Aorta (tissue), 5 donors: ENCODE data around the gene LDLRAD4. TPM values are rescaled to one million over a fixed set of nuclear protein-coding genes. Genes with fewer than 3 reads are reported as not detected.
A peak's percentile ranks its signal among the peaks of the same experiment; 100 is the strongest.

ENCODE experiments used
- ATAC-seq: fragments of 200-7000 bp; cut with Tn5 transposase; one replicate; pipeline ENCODE4 v1.9.1; 2022; ENCODE audit warnings: moderate library complexity; ENCODE audit not compliant: low FRiP score
- DNase-seq, 2 donors: peaks; one replicate each; pipeline ENCODE4 v3.0.0-alpha.2; 2020
- H3K27ac ChIP-seq, 2 donors: one replicate each; pipeline ENCODE4 v1.5.1; 2013; ENCODE audit warnings: low read length in 2 of 2, mild to moderate bottlenecking in 2 of 2, moderate library complexity in 2 of 2, control low read depth in 1 of 2, inconsistent platforms in 1 of 2, low read depth in 1 of 2
- H3K27me3 ChIP-seq, 2 donors: one replicate each; pipeline ENCODE4 v1.6.1; 2013; ENCODE audit warnings: control low read depth in 1 of 2, low read length in 1 of 2, mild to moderate bottlenecking in 1 of 2, moderate library complexity in 1 of 2; ENCODE audit not compliant: insufficient read depth in 2 of 2, control insufficient read depth in 1 of 2
- H3K36me3 ChIP-seq, 2 donors: one replicate each; pipeline ENCODE4 v1.6.1; 2013; ENCODE audit warnings: control low read depth in 1 of 2, low read length in 1 of 2, mild to moderate bottlenecking in 1 of 2; ENCODE audit not compliant: insufficient read depth in 2 of 2, control insufficient read depth in 1 of 2
- H3K4me1 ChIP-seq, 2 donors: one replicate each; pipeline ENCODE4 v1.6.1; 2013; ENCODE audit warnings: low read length in 2 of 2, control low read depth in 1 of 2, mild to moderate bottlenecking in 1 of 2, moderate library complexity in 1 of 2; ENCODE audit not compliant: insufficient read depth in 2 of 2, control insufficient read depth in 1 of 2
- H3K4me3 ChIP-seq, 2 donors: one replicate each; pipeline ENCODE4 v1.5.1; 2013; ENCODE audit warnings: low read length in 2 of 2, control low read depth in 1 of 2, mild to moderate bottlenecking in 1 of 2
- H3K9me3 ChIP-seq: one replicate; pipeline ENCODE4 v1.6.1; 2013; ENCODE audit warnings: mild to moderate bottlenecking, low read length; ENCODE audit not compliant: control insufficient read depth
- WGBS, 2 donors: extraction: QIAGEN DNeasy Blood & Tissue Kit; methylation state at CpG; one replicate each; pipeline ENCODE4 v1.1.7; 2013; 5-methylcytosine and 5-hydroxymethylcytosine counted together
- intact Hi-C, 2 donors: fragments of 100-400 bp; cut with DNase I; formaldehyde crosslinking; loops; one replicate each; pipeline versions ENCODE4 v1.14.2 to v1.15.0; 2022
- polyA plus RNA-seq, 2 donors: library from polyadenylated mRNA; stranded (reverse); fragments of 200-250 nt; gene quantifications; one replicate each; pipeline ENCODE4 v1.2.3, GENCODE V29; 2013
- total RNA-seq, 2 donors: library from RNA; stranded (reverse); fragmentation: NEBNext Ultra II Directional; extraction: Animal tissue kit (Norgen Biotek cat#: 25700); gene quantifications; one replicate each; pipeline ENCODE4 v1.2.1, GENCODE V29; 2021
- donor health status: healthy with polysubstance abuse.
- donor health status: Bipolar disorder and iron deficiency.
- donor health status: DM: no; HTN: no; CAD: no.
- donor health status: DM: no; HTN: no; CAD: no.
- donor health status: DM: yes; HTN: yes; CAD: no.

The LDLRAD4 gene
- total and polyA plus RNA-seq, 4 donors, result 7.0 to 112 (median 36.9) TPM

DNA sequence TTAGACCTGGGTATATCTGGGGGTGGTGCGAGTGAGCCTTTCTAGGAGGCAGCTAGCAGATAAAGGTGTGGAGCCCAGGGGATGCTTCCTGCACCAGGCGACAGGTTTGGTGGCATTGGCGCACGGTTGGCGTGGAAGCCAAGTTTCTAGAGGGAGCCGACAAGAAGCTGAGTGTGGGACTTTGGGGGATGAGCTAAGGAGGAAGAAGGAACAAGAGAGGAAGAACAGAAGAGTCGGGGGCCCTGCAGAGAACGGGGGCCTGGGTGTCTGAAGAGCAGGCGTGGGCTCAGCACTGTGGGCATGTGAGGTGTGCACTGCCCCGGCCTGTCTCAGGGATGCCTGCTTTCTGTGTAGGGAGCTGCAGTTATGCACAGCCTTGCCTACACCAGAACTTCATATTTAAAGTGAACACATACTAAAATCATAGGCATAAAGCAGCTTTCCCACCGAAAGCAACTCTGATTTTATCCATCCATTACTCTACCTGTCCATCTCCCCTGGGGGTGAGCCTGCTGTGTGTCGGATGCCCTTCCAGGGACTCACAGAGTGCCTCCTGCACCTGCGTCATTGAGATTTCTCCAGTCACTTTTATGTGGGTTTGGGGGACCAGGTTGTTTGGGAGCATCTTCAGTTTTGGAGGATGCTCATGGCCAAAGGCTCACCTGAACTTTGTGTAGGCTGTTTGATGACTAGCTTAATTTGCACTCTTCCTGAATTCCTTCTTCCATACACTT lies 149.7 kb downstream of the LDLRAD4 start:
- no peak for DNase-seq
- Histone ChIP-seq H3K4me1 (peaks cover 0 to 2% of the 10 kb centered on the region in 2 donors), H3K27me3 (no peaks in the 10 kb centered on the region), H3K4me3 (no peak overlapping the region), H3K27ac (no peak overlapping the region), H3K36me3 (no peaks in the 10 kb centered on the region), H3K9me3 (no peaks in the 10 kb centered on the region)
- ATAC-seq, result no peak
- 96 to 97% methylated on average over 13 of the region's 13 CpGs for WGBS, 2 donors
- intact Hi-C loops, result no loop called here

GRCh38 chr18:13369353-13369752 lies 150.8 kb downstream of the LDLRAD4 start:
- H3K9me3 ChIP-seq, result no peaks in the 10 kb centered on the region
- no peak overlapping the region for H3K27ac ChIP-seq
- no peak for DNase-seq
- H3K4me3 ChIP-seq, result no peak overlapping the region
- intact Hi-C loops, result no loop called here
- H3K36me3 ChIP-seq, result no peaks in the 10 kb centered on the region
- 92 to 93% methylated on average over 9 of the region's 9 CpGs for WGBS, 2 donors
- ATAC-seq, result no peak
- no peaks in the 10 kb centered on the region for H3K27me3 ChIP-seq
- H3K4me1 ChIP-seq, result peaks cover 0 to 2% of the 10 kb centered on the region in 2 donors

DNA sequence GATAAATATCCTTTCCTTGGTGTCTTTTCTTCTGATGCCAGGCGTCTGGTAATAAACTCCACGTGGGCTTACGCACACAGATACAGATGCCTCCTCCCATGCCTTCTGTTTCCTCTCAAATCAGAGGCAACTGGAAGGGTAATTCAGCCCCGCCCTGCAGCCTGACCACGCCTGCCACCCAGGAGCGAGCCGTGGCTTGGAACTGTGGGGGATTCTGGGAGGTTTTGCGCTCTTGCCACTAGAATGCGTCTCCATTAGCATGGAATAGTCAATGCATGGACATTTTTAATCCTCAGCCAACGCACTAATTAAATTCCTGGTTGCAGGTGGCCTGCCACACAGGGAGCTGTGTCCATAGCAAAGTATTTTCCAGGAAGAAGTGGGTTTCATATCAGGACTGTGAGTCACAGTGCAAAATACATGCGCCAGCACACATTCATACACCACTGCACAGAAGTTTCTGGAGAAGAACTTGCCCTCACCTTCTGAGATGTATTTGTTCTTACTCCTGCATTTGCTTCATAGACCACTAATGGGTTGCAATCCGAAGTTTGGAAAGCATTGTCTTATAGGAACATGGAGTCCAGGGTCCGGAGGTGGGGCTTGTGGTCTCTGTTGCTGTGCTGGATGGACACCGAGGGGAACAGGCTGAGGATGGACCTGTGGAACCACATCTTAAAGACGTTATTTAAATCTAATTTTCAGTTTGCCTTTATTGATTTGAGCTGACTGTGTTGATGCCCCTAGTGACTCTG lies 151.4 kb downstream of the LDLRAD4 start:
- intact Hi-C loops, result loop anchor here in 1 of 2 donors (5.0 kb wide), 2 partner anchors 48 to 83 kb away; no protein-coding TSS in a partner anchor
- Histone ChIP-seq H3K9me3 (no peaks in the 10 kb centered on the region), H3K27ac (no peak overlapping the region), H3K27me3 (no peaks in the 10 kb centered on the region), H3K36me3 (no peaks in the 10 kb centered on the region), H3K4me3 (no peak overlapping the region), H3K4me1 (peaks cover 0 to 2% of the 10 kb centered on the region in 2 donors)
- 70 to 81% methylated on average over 15 of the region's 15 CpGs for WGBS, 2 donors
- no peak for DNase-seq
- ATAC-seq, result no peak

DNA sequence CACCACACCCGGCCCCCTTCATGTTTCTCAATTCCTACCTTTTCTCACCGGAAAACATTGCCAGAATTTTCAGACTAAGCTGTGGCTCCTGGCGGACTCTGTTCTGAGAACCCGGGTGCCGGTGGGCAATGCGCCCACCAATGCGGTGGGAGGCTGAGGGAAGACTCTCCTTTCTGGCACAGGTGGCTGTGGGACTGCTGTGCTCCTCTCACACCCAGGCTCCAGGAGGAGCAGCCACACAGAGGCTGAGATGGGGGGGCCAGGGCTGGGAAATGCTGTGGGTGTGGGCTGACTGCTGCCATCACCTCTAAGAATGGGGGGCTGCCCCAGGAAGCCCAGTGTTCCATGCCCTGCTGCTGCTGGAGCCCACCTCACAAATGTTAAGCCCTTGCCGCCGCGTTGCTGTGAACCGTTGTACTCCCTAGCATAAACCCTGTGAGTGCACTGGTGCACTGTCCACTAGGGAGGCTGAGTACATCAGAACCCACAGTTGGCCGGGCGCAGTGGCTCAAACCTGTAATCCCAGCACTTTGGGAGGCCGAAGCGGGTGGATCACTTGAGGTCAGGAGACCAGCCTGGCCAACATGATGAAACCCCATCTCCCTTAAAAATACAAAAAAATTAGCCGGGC lies 152.6 kb downstream of the LDLRAD4 start:
- 95 to 97% methylated on average over 16 of the region's 16 CpGs for WGBS, 2 donors
- Histone ChIP-seq H3K4me1 (peaks cover 0 to 2% of the 10 kb centered on the region in 2 donors), H3K9me3 (no peaks in the 10 kb centered on the region), H3K36me3 (no peaks in the 10 kb centered on the region), H3K27me3 (no peaks in the 10 kb centered on the region), H3K27ac (no peak overlapping the region), H3K4me3 (no peak overlapping the region)
- intact Hi-C loops, result loop anchor here in 1 of 2 donors (5.0 kb wide), 2 partner anchors 49 to 84 kb away; no protein-coding TSS in a partner anchor
- DNase-seq, result peak in 1 of 2 donors; percentile 66
- no peak for ATAC-seq

- ATAC-seq (no peak), DNase-seq (no peak)
- intact Hi-C loops, result loop anchor here in 1 of 2 donors (5.0 kb wide), 2 partner anchors 50 to 85 kb away; no protein-coding TSS in a partner anchor
- Histone ChIP-seq H3K27me3 (no peaks in the 10 kb centered on the region), H3K4me3 (no peak overlapping the region), H3K4me1 (peaks cover 0 to 2% of the 10 kb centered on the region in 2 donors), H3K36me3 (no peaks in the 10 kb centered on the region), H3K9me3 (no peaks in the 10 kb centered on the region), H3K27ac (no peak overlapping the region)
- 85 to 87% methylated on average over 10 of the region's 10 CpGs for WGBS, 2 donors
Measured at GRCh38 chr18:13371689-13372418, 153.3 kb downstream of the LDLRAD4 start.

DNA sequence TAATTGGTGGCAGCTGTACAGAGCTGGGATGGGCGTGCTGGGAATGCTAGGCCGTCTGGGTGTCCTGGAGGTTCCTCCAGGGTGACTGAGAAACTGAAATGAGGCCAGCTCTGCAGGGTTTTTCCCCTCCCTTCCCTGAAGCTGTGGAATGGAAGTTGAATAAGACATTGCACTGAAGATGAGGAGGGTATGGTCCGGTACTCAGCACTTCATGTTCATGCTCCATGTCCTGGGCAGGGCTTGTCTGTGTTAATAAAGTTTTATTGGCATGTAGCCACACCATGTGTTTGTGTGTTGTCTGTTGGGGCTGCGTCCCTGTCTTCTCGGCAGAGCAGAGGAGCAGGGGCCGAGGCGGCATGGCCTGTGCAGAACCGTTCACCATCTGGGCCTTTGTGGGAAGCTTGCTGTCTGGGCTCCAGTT lies 154.0 kb downstream of the LDLRAD4 start:
- Histone ChIP-seq H3K4me1 (peaks cover 0 to 2% of the 10 kb centered on the region in 2 donors), H3K27ac (no peak overlapping the region), H3K4me3 (no peak overlapping the region), H3K36me3 (no peaks in the 10 kb centered on the region), H3K27me3 (no peaks in the 10 kb centered on the region), H3K9me3 (no peaks in the 10 kb centered on the region)
- no peak for ATAC-seq
- intact Hi-C loops, result loop anchor here in 1 of 2 donors (5.0 kb wide), 2 partner anchors 50 to 85 kb away; no protein-coding TSS in a partner anchor
- DNase-seq, result no peak
- 72% methylated on average over 8 of the region's 8 CpGs for WGBS, 2 donors

GRCh38 chr18:13374096-13374467 lies 155.5 kb downstream of the LDLRAD4 start:
- intact Hi-C loops, result loop anchor here in 1 of 2 donors (5.0 kb wide), 2 partner anchors 52 to 87 kb away; no protein-coding TSS in a partner anchor
- Histone ChIP-seq H3K4me3 (no peak overlapping the region), H3K4me1 (peaks cover 0 to 2% of the 10 kb centered on the region in 2 donors), H3K36me3 (no peaks in the 10 kb centered on the region), H3K27me3 (no peaks in the 10 kb centered on the region), H3K27ac (peak overlapping the region in 1 of 2 donors; percentile 20), H3K9me3 (no peaks in the 10 kb centered on the region)
- no peak for DNase-seq
- ATAC-seq, result no peak
- WGBS, 2 donors, result 76 to 82% methylated on average over 4 of the region's 4 CpGs
